ENCODE measurements around the gene C16orf89.

GRCh38 chr16:5108505-5109158 lies 42.9 kb upstream of the C16orf89 start:
- TF ChIP-seq, protein P1, sequence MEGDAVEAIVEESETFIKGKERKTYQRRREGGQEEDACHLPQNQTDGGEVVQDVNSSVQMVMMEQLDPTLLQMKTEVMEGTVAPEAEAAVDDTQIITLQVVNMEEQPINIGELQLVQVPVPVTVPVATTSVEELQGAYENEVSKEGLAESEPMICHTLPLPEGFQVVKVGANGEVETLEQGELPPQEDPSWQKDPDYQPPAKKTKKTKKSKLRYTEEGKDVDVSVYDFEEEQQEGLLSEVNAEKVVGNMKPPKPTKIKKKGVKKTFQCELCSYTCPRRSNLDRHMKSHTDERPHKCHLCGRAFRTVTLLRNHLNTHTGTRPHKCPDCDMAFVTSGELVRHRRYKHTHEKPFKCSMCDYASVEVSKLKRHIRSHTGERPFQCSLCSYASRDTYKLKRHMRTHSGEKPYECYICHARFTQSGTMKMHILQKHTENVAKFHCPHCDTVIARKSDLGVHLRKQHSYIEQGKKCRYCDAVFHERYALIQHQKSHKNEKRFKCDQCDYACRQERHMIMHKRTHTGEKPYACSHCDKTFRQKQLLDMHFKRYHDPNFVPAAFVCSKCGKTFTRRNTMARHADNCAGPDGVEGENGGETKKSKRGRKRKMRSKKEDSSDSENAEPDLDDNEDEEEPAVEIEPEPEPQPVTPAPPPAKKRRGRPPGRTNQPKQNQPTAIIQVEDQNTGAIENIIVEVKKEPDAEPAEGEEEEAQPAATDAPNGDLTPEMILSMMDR (optimal IDR thresholded peaks at IDR 0.05 in 1 of 3, IDR thresholded peaks at IDR 0.05 in 1 of 3, conservative IDR thresholded peaks at IDR 0.05 in 1 of 3; ENCODE audit: extremely low read depth in 1 of 3, insufficient read depth in 2 of 3, low read length in 3 of 3): no peak
- TF ChIP-seq EZH2 (IDR thresholded peaks at IDR 0.05; ENCODE audit: low read length): no peak
